Measurements from ENCODE around the gene TEX36.

- TF ChIP-seq, protein P1, sequence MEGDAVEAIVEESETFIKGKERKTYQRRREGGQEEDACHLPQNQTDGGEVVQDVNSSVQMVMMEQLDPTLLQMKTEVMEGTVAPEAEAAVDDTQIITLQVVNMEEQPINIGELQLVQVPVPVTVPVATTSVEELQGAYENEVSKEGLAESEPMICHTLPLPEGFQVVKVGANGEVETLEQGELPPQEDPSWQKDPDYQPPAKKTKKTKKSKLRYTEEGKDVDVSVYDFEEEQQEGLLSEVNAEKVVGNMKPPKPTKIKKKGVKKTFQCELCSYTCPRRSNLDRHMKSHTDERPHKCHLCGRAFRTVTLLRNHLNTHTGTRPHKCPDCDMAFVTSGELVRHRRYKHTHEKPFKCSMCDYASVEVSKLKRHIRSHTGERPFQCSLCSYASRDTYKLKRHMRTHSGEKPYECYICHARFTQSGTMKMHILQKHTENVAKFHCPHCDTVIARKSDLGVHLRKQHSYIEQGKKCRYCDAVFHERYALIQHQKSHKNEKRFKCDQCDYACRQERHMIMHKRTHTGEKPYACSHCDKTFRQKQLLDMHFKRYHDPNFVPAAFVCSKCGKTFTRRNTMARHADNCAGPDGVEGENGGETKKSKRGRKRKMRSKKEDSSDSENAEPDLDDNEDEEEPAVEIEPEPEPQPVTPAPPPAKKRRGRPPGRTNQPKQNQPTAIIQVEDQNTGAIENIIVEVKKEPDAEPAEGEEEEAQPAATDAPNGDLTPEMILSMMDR (conservative IDR thresholded peaks at IDR 0.05; ENCODE audit: low read depth, low read length), result no peak
- TF ChIP-seq EZH2 (IDR thresholded peaks at IDR 0.05; ENCODE audit: borderline replicate concordance, low read depth, low read length, poor library complexity, severe bottlenecking), result no peak
Observed at GRCh38 chr10:125683821-125684220, 858 bp upstream of the TEX36 start.
